Fibroblast of pulmonary artery (primary cell): ENCODE results near the gene CFAP74.

Source experiments
- DNase-seq: peaks from one replicate; pipeline ENCODE4 v3.0.0-alpha.2; 2010; ENCODE audit warnings: low read depth
- H3K4me3 ChIP-seq: replicated peaks from 2 replicates; pipeline ENCODE4 v1.5.1; 2011; ENCODE audit warnings: low read depth, mild to moderate bottlenecking, control low read depth, low read length, moderate library complexity
- TF ChIP-seq, protein P1 (sequence below): IDR thresholded peaks from 2 replicates; pipeline ENCODE4 v1.5.1; 2011; ENCODE audit warnings: mild to moderate bottlenecking, control low read depth, low read length, inconsistent platforms; ENCODE audit errors: missing control alignments

Gene CFAP74

DNA sequence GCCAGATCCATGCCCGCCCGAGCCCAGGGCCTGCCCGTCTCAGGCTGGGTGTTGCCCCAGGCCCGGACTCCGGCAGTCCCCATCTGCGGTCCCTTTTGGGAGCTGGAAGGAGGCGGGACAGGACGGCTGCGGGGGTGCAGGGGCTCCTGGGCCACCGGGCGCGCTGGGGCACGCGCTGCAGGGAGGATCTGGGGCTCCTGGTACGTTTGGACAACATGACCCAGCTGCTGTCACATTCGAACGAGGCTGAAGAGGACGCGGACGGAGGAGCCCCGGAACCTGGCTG lies 95.1 kb downstream of the CFAP74 start:
- DNase-seq: no peak
- peak overlapping the region; percentile 64 for H3K4me3 ChIP-seq
- TF ChIP-seq, protein P1, sequence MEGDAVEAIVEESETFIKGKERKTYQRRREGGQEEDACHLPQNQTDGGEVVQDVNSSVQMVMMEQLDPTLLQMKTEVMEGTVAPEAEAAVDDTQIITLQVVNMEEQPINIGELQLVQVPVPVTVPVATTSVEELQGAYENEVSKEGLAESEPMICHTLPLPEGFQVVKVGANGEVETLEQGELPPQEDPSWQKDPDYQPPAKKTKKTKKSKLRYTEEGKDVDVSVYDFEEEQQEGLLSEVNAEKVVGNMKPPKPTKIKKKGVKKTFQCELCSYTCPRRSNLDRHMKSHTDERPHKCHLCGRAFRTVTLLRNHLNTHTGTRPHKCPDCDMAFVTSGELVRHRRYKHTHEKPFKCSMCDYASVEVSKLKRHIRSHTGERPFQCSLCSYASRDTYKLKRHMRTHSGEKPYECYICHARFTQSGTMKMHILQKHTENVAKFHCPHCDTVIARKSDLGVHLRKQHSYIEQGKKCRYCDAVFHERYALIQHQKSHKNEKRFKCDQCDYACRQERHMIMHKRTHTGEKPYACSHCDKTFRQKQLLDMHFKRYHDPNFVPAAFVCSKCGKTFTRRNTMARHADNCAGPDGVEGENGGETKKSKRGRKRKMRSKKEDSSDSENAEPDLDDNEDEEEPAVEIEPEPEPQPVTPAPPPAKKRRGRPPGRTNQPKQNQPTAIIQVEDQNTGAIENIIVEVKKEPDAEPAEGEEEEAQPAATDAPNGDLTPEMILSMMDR: no peak

DNA sequence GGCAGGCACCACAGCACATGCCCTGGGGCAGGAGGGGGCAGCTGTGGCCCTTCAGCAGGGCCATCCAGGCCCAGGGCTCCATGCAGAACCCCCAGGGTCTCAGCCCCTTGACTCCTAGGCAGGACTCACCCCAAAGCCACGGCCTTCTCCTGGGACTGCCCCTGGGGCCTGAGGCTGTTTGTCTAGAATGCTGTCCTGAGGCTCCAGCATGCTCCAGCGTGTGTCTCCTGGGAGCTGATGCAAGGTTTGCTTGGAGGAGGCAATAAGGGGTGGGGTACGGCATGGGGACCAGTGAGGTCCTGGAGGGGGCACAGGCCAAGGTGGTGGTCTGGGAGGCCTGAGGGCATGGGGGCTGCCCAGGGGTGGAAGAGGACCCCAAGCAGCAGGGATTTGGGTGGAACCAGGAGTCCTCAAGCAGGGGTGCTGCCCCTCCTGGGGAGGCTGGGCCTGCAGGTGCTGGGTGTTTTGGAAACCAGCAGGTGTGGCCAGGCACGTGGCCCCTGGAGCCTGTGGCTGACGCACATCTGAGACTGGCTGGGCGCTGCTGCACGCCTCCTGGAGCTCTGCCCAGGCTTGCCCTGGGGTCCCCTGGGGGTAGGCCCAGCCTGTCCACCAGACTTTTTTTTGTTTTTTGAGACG lies 96.4 kb downstream of the CFAP74 start:
- TF ChIP-seq, protein P1: no peak
- no peak for DNase-seq
- no peak overlapping the region for H3K4me3 ChIP-seq

DNA sequence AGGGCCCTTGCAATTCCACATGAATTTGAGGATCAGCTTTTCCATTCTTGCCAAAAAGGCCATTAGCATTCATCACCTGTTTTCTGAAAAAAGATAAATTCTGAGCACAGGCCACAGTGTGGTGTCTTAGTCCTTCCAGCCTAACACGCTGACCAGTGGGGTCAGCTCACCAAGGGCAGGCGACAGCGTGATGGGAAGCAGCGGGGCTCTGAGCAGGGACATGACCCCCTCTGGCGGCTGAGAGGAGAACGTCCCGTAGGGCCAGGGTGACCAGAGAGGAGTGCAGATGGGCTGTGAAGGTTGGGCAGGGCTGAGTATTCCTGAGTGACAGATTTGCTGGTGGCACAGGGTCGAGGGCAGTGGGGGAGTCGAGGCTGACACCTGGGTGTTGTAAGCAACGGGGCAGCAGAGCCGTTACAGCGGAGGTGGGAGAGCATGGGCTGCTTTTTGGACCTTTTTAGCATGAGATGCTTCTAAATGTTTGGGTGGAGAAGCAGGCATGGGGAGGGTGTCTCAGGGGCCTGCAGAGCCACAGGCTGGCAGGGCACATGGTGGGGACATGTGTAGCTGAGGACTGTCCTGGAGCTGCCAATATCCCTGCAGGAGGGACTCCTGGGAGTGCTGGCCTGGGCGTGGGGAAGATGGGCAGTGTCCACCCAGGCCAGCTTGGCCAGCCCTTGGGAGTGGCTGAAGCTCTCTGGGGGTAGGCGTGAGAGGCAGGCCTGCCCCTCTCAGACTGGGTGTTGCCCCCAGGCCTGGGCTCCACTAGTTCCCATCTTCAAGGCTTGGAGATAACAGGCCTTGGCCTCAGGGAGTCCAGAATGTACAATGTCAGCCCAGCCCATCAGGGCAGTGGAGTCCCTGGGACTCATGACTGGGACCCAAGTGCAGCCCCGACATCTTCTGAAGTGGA lies 97.1 kb downstream of the CFAP74 start:
- no peak overlapping the region for H3K4me3 ChIP-seq
- TF ChIP-seq, protein P1: no peak
- DNase-seq: peak; percentile 83

DNA sequence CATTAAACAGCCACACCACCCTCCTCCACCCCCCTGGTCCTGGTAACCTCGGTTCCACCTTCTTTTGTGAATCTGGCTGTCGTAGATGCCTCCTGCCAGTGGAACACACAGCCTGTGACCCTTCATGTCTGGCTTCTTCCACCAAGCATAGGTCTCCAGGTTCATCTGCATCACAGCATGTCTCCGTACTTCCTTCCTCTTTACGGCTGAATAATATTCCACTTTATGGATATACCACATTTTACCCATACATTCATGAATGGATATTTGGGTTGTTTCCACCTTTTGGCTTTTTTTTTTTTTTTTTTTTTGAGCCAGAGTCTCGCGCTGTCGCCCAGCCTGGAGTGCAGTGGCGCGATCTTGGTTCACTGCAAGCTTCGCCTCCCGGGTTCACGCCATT lies 100.4 kb downstream of the CFAP74 start:
- TF ChIP-seq, protein P1: no peak
- no peak overlapping the region for H3K4me3 ChIP-seq
- no peak for DNase-seq

DNA sequence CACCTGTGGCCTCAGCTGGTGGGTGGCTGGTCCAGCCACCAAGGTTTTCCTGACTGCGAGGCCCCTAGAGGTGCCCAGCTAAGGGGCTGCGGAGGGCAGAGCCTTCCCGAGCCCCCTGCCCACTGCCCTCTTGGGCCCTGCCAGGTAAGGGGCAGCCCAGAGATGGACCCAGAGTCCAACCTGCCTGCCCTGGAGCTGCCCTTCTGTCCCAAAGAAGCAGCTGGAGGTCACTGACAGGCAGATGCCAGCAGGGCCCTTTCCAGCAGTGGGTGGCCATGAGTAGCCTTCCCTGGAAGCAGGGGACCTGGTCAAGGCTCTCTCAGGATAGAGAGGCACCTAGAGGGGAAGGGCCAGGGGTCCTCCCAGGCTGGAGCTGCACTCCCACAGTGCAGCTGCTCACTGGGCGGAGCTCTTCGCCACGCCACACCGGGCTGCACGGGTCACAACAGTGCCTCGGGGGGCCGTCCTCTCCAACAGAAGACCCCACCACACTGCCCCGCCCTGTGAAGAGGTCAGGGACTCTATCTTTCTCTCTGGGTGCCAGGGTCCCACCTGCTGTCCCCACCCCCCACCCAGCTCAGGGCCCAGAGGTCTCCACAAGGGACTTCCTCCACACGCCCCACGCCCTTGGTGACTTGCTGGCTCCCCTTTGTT lies 101.8 kb downstream of the CFAP74 start:
- H3K4me3 ChIP-seq: no peak overlapping the region
- DNase-seq: no peak
- TF ChIP-seq, protein P1: no peak

DNA sequence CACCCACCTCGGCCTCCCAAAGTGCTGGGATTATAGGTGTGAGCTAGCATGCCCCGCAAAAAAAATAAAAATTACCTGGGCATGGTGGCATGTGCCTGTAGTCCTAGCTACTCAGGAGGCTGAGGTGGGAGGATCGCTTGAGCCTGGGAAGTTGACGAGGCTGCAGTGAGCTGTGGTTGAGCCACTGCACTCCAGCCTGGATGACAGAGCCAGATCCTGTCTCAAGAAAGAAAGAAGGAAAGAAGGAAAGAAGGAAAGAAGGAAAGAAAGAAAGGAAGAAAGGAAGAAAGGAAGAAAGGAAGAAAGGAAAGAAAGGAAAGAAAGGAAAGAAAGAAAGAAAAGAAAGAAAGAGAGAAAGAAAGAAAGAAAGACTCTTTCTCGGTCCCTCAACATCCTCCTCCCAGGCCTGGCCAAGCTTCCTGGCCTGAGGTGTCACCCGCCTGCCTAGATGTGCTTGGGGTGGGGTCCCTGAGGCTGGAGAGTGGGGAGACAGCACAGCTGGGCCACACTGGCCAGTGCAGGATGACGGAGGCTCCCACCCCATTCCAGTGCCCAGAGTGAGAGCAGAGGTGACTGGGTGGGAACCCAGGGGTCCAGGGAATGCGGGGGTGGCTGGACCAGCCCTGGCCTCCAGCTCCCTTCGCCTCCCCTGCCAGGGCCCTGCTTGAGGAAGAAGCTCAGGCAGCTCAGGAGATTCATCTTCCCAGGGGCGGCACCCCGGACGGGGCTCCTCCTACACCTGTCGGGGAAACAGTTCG lies 102.5 kb downstream of the CFAP74 start:
- no peak overlapping the region for H3K4me3 ChIP-seq
- TF ChIP-seq, protein P1: no peak
- DNase-seq: no peak
